ENCODE measurements around the gene QRICH1.

DNA sequence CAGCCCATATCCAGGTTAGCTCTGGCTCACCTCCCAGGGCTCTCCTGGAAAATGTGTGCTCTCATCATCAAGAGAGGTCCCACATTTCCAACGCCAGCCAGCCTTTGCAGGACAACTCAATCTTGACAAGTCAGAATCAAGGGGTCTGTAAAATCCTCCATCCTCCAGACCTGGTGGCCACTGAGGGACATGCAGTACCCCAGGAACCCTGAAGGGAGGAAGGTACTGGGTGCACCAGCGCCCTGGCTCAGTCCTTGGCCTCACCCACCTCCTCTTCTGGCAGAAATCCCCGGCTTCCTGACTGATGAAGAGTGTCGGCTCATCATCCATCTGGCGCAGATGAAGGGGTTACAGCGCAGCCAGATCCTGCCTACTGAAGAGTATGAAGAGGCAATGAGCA, 92.7 kb downstream of the QRICH1 start:
- TF ChIP-seq POLR2AphosphoS5 (IDR thresholded peaks at IDR 0.05) = no peak
- no peak for TF ChIP-seq CTCF (IDR thresholded peaks at IDR 0.05)

Data from gastroesophageal sphincter (tissue), 3 donors.